ENCODE measurements around the gene ATP9A. TPM values are rescaled to one million over a fixed set of nuclear protein-coding genes. Genes with fewer than 3 reads are reported as not detected.

ATP9A gene
- total and polyA plus RNA-seq, 2 of the 4 experiments (the other 2 are of a cell fraction): 10.6 to 22.4 TPM

GRCh38 chr20:51577432-51578144 is 190.6 kb downstream of the ATP9A start:
- dilution Hi-C loops (cut with HindIII; ENCODE audit: low sequenced_read_pairs, unreplicated experiment): loop anchor here (25.0 kb wide), 1 partner anchor 165 kb away; no protein-coding TSS in a partner anchor
- POLR2A ChIA-PET (ENCODE audit: unreplicated experiment): no interaction called here
- Histone ChIP-seq H3K27me3 (ENCODE audit: control insufficient read depth, insufficient read depth, low read length) (no peaks in the 10 kb centered on the region), H2BK5ac (ENCODE audit: low read depth, low read length, poor library complexity, severe bottlenecking) (no peak overlapping the region), H3K79me1 (ENCODE audit: low read depth in 1 of 2, low read length in 2 of 2) (no peaks in the 10 kb centered on the region), H4K8ac (ENCODE audit: low read depth in 2 of 2, low read length in 2 of 2) (no peak overlapping the region), H3K14ac (replicated peaks; ENCODE audit: low read depth, low read length) (no peak overlapping the region), H2AK5ac (ENCODE audit: low read depth, low read length) (no peak overlapping the region), H3K4me3 (ENCODE audit: insufficient read depth, low read depth, low read length) (no peak overlapping the region), H2AK9ac (replicated peaks; ENCODE audit: low read depth, low read length, poor library complexity) (no peak overlapping the region), H2BK120ac (ENCODE audit: low read depth, low read length) (no peak overlapping the region), H3K9me1 (ENCODE audit: insufficient read depth, low read length) (0 out of 2 replicates have a peak, but pooled peaks cover 5% of the 10 kb centered on the region), H2BK20ac (ENCODE audit: low read depth, low read length) (no peak overlapping the region), H3K27ac (ENCODE audit: insufficient read depth, low read length) (no peak overlapping the region), H4K5ac (ENCODE audit: low read depth, low read length) (no peak overlapping the region), H3K18ac (ENCODE audit: low read depth, low read length) (no peak overlapping the region), H3K56ac (ENCODE audit: extremely low read depth, insufficient read depth, low read length) (no peak overlapping the region), H2BK15ac (ENCODE audit: low read depth, low read length) (no peak overlapping the region), H3K23ac (ENCODE audit: low read depth, low read length) (no peak overlapping the region), H3K9ac (ENCODE audit: low read depth, low read length) (no peak overlapping the region), H3K4me2 (ENCODE audit: low read depth, low read length) (no peak overlapping the region), H4K20me1 (ENCODE audit: insufficient read depth, low read length) (no peaks in the 10 kb centered on the region), H3K36me3 (ENCODE audit: control insufficient read depth, insufficient read depth, low read length) (no peaks in the 10 kb centered on the region), H4K91ac (ENCODE audit: insufficient read depth, low read depth, low read length) (no peak overlapping the region), H2AFZ (replicated peaks; ENCODE audit: low read length, poor library complexity) (no peak overlapping the region), H3K9me3 (ENCODE audit: control insufficient read depth, insufficient read depth, low read length) (peaks cover 5% of the 10 kb centered on the region), H3K4me1 (ENCODE audit: control insufficient read depth, insufficient read depth, low read length) (no peaks in the 10 kb centered on the region), H3K4ac (ENCODE audit: low read depth, low read length) (no peak overlapping the region)
- TF ChIP-seq MAZ (IDR thresholded peaks at IDR 0.05; ENCODE audit: borderline replicate concordance, low read depth, low read length) (no peak), BHLHE40 (IDR thresholded peaks at IDR 0.05; ENCODE audit: low read depth, low read length) (no peak), RFX5 (IDR thresholded peaks at IDR 0.05; ENCODE audit: low read depth, low read length) (no peak), FOS (IDR thresholded peaks at IDR 0.05; ENCODE audit: low read depth, low read length) (no peak), USF2 (IDR thresholded peaks at IDR 0.05; ENCODE audit: low read depth, low read length) (no peak), SMC3 (IDR thresholded peaks at IDR 0.05; ENCODE audit: low read depth, low read length) (no peak), ELK1 (IDR thresholded peaks at IDR 0.05; ENCODE audit: borderline replicate concordance, low read depth, low read length) (no peak), NFE2L2 (IDR thresholded peaks at IDR 0.05; ENCODE audit: low read depth, low read length) (no peak), RCOR1 (IDR thresholded peaks at IDR 0.05; ENCODE audit: insufficient replicate concordance, low read length) (no peak), CTCF (conservative IDR thresholded peaks at IDR 0.05; ENCODE audit: low read depth, low read length) (no peak), POLR2A (IDR thresholded peaks at IDR 0.05; ENCODE audit: low read depth, low read length) (no peak)
- no peak for ATAC-seq (ENCODE audit: low read depth)
- CTCF ChIA-PET: interaction anchor here (1.1 kb wide), 1 partner anchor 17 kb away, joined by 5 read pairs; no protein-coding TSS in a partner anchor
- intact Hi-C loops (cut with micrococcal nuclease): no loop called here
- no peak for DNase-seq
- BruUV-seq (replicated peaks): no TSS peak
- in situ Hi-C loops (cut with MboI; ENCODE audit: low sequenced_read_pairs): no loop called here
- WGBS, 2 experiments (ENCODE audit: extremely low coverage in 2 of 2, insufficient read length in 1 of 2): 93% methylated on average over 2 of the region's 11 CpGs; no CpG with 5 or more reads in 1 of the 2 experiments
